Activated T-cell treated with anti-CD3 and anti-CD28 coated beads for 1 hour (primary cell): ENCODE data around the gene CXCL16.

Source experiments
- DNase-seq: peaks from one replicate; pipeline ENCODE4 v3.0.0-alpha.2; 2020; ENCODE audit warnings: low read depth

Gene CXCL16

GRCh38 chr17:4750606-4751005, 10.9 kb upstream of the CXCL16 start:
- no peak for DNase-seq

- no peak for DNase-seq
Measured at GRCh38 chr17:4748686-4749085, 9.0 kb upstream of the CXCL16 start.

DNA sequence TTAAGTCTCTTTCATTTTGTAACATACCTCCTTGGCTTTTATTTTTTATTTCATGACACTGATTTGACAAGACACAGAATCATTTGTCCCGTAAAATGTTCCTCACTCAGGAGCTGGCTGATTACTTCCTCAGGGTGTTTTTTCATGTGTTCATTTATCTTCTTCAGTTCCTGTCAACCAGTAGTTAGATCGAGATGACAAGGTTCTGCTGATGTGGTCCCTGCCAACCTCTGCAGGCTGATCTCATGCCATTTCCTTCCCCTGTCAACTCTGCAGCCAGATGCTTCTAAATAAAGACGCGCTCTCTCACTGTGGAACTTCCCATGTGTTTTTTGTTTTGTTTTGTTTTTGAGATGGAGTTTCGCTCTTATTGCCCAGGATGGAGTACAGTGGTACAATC, 8.1 kb upstream of the CXCL16 start:
- DNase-seq = no peak

- DNase-seq = no peak
Measured at GRCh38 chr17:4744999-4745969, 5.6 kb upstream of the CXCL16 start.

GRCh38 chr17:4743898-4744297, 4.2 kb upstream of the CXCL16 start:
- DNase-seq = no peak

- no peak for DNase-seq
Measured at GRCh38 chr17:4743216-4743615, 3.5 kb upstream of the CXCL16 start.

GRCh38 chr17:4742629-4743028, 2.9 kb upstream of the CXCL16 start:
- DNase-seq = no peak

DNA sequence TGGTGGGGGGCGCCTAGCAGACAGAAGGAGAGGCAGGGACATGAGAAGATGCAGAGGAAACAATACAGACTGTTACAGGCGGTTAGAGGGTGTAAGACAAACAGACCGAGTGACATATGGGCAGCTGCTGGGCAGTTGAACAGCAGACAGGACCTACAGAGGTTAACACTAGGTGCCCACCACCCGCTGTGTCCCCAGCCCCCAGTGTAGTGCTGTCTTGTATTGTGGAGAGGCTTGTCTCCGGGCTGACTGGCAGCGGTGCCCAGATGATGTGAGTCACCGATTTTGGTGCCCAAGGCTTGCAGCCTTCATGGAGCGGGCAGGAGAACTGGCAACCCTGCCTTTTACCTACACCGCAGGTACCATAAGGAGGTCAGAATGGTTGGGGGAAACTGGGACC, 2.4 kb upstream of the CXCL16 start:
- no peak for DNase-seq

- DNase-seq = no peak
Measured at GRCh38 chr17:4741544-4741943, 1.8 kb upstream of the CXCL16 start.

GRCh38 chr17:4740584-4740983, 856 bp upstream of the CXCL16 start:
- no peak for DNase-seq

- DNase-seq = no peak
Measured at GRCh38 chr17:4740025-4740351, 260 bp upstream of the CXCL16 start.

DNA sequence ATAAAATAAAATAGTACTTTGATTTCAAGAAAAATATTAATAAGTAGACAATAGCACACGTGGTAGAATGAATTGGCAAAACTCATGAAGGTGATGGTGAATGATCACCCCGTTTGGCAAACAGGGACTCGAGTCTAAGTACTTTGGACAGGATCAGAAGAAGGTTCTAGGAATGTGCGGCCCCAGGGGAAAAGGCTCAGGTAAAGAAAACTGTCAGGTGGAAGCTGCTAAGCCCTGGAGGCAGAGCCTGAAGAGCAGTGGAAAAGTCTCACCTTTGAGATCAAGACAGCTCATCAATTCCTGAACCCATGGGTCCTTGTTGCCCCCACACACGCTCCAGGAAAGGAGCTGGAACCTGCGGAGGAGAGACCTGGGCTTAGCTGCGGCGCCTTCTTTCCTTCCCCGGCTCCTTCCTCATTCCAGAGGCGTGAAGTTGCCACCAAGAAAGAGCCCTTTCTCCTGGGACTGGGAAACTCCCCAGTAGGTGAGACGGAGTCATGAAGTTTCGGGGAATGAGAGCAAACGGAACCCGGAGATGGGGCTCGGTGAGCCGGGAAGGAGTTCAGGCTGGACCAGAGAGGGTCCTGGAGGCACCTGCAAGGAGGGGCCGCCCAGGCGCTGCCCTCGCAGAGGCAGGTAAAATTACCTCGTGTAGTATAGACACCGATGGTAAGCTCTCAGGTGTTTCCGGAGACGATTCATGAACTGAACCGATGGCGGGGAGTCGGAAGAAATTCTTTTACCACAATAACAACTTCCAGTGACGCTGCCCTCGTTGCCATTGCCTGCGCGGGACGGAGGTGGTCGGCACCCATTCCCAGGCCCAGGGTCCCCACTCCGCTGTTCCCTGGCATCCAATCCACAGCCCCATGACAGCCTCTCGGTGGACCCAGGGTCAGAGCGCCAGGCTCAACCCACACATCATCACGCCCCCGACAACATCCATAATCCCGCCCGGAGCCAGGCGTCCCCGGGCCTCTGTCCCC, 1.3 kb downstream of the CXCL16 start:
- no peak for DNase-seq

GRCh38 chr17:4735876-4736651, 3.7 kb downstream of the CXCL16 start:
- no peak for DNase-seq

DNA sequence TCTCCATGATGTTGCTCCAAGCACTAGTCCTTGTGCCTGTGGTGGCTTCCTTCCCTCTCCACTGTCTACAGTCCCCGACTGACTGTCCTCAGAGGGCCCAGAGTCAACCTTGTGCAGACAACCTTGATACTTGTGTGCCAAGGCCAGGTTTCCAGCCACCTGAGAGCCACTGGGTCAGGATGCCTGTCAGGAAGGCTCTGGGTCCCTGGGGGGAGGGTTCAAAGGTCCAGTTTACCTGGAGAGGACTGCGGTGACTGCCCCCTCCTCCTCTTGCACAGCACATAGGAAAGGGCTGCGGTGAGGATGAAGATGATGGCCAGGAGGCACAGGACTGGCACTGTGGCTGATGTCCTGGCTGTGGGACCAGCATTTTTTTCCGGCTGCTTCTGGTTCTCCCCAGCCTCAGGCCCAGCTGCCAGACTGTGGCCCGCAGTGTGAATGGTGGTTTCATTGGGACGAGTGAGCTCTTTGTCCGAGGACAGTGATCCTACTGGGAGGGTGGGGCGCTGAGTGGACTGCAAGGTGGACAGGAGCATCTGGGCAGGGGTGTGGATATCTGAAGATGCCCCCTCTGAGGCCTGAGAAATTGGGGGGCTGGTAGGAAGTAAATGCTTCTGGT, 4.8 kb downstream of the CXCL16 start:
- no peak for DNase-seq

GRCh38 chr17:4733073-4733531, 6.6 kb downstream of the CXCL16 start:
- DNase-seq = no peak

DNA sequence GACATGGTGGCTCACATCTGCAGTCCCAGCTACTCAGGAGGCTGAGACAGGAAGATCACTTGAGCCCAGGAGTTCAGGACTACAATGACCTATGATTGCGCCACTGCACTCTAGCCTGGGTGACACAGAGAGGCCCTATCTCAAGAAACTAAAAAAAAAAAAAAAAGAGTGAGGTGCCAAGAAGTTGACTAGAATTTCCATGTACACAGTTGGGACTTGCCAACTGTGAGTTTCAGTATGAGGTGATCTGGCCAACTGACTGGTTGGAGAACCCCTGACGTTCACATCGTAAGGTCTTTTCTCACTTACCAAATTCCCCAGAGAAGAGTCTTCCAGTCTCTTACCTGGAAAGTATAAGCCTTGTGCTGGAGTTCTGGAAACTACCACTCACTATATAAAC, 11.6 kb downstream of the CXCL16 start:
- DNase-seq = no peak

- DNase-seq = no peak
Measured at GRCh38 chr17:4725646-4726310, 13.9 kb downstream of the CXCL16 start.

GRCh38 chr17:4724650-4725049, 15.1 kb downstream of the CXCL16 start:
- no peak for DNase-seq

DNA sequence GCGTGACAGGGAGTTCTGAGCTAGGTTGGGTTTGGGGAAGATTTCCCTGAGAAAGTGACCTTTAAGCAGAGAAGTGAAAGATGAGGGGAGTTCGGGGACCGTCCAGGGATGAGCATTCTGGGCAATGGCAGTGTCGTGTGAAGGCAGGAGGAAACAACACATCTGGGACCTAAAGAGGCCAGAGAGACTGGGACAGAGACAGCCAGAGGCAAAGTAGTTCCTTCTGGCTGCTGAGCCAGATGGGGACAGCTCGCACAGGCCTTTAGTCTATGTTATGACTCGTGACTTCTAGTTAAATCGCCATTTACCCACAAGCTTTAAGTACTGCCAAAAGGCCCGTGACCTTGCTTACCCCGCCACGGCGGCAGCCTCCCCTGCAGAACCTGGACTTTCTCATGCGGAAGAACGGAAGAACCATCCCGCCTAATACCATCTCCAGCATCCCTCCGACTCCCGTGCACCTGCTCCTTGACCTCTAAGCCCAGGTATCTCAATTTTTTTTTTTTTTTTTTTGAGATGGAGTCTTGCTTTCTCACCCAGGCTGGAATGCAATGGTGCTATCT, 17.0 kb downstream of the CXCL16 start:
- no peak for DNase-seq
